Calu3 (cell line): ENCODE results near the gene CNDP2. TPM values are rescaled to one million over a fixed set of nuclear protein-coding genes. Genes with fewer than 3 reads are reported as not detected.

ENCODE experiments used
- BruUV-seq: library from RNA; stranded (reverse); fragments of 400-500 nt; replicated peaks from 2 replicates; lab custom pipeline; 2021; lab: Mats Ljungman, UMichigan
- CTCF ChIA-PET: fragments of 300-600 bp; sonication (Branson Sonifier 250); formaldehyde crosslinking; loops from one replicate; lab custom pipeline; 2022; ENCODE audit warnings: antibody characterized with exemption; lab: Charles Lee
- DNase-seq: peaks from one replicate; pipeline ENCODE4 v3.0.0; 2022
- H3K27ac Mint-ChIP-seq: one replicate; pipeline ENCODE4 v1.8.0; 2022; ENCODE audit warnings: mixed read lengths; ENCODE audit not compliant: unreplicated experiment
- H3K27me3 Mint-ChIP-seq: one replicate; pipeline ENCODE4 v1.8.0; 2022; ENCODE audit warnings: mixed read lengths; ENCODE audit not compliant: unreplicated experiment
- H3K36me3 Mint-ChIP-seq: one replicate; pipeline ENCODE4 v1.8.0; 2022; ENCODE audit warnings: mild to moderate bottlenecking, moderate library complexity, mixed read lengths; ENCODE audit not compliant: insufficient read depth, unreplicated experiment
- H3K4me1 Mint-ChIP-seq: one replicate; pipeline ENCODE4 v1.8.0; 2022; ENCODE audit warnings: mild to moderate bottlenecking, low read depth, mixed read lengths; ENCODE audit not compliant: unreplicated experiment
- H3K4me3 Mint-ChIP-seq: one replicate; pipeline ENCODE4 v1.8.0; 2022; ENCODE audit warnings: mild to moderate bottlenecking, low read depth, moderate library complexity, mixed read lengths; ENCODE audit not compliant: unreplicated experiment
- H3K9me3 Mint-ChIP-seq: one replicate; pipeline ENCODE4 v1.8.0; 2022; ENCODE audit warnings: low read depth, mixed read lengths; ENCODE audit not compliant: unreplicated experiment
- intact Hi-C: fragments of 100-400 bp; cut with micrococcal nuclease; formaldehyde crosslinking; loops from one replicate; pipeline ENCODE4 v1.10.0; 2022; ENCODE audit not compliant: unreplicated experiment
- total RNA-seq: library from RNA; stranded (reverse); gene quantifications from 2 replicates; pipeline ENCODE4 v1.2.3, GENCODE V29; 2022
- TF ChIP-seq, protein P1 (sequence below): fragments of 200-600 bp; IDR thresholded peaks from one replicate; pipeline ENCODE4 v1.8.0; 2022; ENCODE audit warnings: antibody characterized with exemption; ENCODE audit not compliant: unreplicated experiment

Gene CNDP2
- total RNA-seq, 1 experiment from 2014 or later: 279 TPM

- intact Hi-C loops: no loop called here
- Mint-ChIP-seq H3K27ac (no peak overlapping the region), H3K4me3 (no peak overlapping the region), H3K4me1 (no peaks in the 10 kb centered on the region), H3K9me3 (no peaks in the 10 kb centered on the region), H3K27me3 (peaks cover 42% of the 10 kb centered on the region), H3K36me3 (no peaks in the 10 kb centered on the region)
- no peak for DNase-seq
- no TSS peak for BruUV-seq
- TF ChIP-seq, protein P1, sequence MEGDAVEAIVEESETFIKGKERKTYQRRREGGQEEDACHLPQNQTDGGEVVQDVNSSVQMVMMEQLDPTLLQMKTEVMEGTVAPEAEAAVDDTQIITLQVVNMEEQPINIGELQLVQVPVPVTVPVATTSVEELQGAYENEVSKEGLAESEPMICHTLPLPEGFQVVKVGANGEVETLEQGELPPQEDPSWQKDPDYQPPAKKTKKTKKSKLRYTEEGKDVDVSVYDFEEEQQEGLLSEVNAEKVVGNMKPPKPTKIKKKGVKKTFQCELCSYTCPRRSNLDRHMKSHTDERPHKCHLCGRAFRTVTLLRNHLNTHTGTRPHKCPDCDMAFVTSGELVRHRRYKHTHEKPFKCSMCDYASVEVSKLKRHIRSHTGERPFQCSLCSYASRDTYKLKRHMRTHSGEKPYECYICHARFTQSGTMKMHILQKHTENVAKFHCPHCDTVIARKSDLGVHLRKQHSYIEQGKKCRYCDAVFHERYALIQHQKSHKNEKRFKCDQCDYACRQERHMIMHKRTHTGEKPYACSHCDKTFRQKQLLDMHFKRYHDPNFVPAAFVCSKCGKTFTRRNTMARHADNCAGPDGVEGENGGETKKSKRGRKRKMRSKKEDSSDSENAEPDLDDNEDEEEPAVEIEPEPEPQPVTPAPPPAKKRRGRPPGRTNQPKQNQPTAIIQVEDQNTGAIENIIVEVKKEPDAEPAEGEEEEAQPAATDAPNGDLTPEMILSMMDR: no peak
- CTCF ChIA-PET: no interaction called here
Measured at GRCh38 chr18:74533666-74534065, 37.5 kb downstream of the CNDP2 start.

GRCh38 chr18:74534150-74534969 lies 38.2 kb downstream of the CNDP2 start, which contains the start of gene CNDP1:
Gene CNDP1 (plus strand): TSS chr18:74534500. CDS start chr18:74534668, 168 bp downstream.
- BruUV-seq: no TSS peak
- intact Hi-C loops: no loop called here
- H3K27me3 Mint-ChIP-seq: peaks cover 46% of the 10 kb centered on the region
- H3K4me3 Mint-ChIP-seq: no peak within 1 kb of the TSS
- no peaks in the 10 kb centered on the region for H3K36me3 Mint-ChIP-seq
- DNase-seq: no peak
- TF ChIP-seq, protein P1: no peak
- no peaks in the 10 kb centered on the region for H3K4me1 Mint-ChIP-seq
- H3K27ac Mint-ChIP-seq: no peak within 1 kb of the TSS
- CTCF ChIA-PET: no interaction called here
- no peaks in the 10 kb centered on the region for H3K9me3 Mint-ChIP-seq

GRCh38 chr18:74534981-74535649 lies 39.0 kb downstream of the CNDP2 start:
- TF ChIP-seq, protein P1: no peak
- Mint-ChIP-seq H3K36me3 (no peaks in the 10 kb centered on the region), H3K9me3 (no peaks in the 10 kb centered on the region), H3K27ac (no peak overlapping the region), H3K27me3 (peaks cover 45% of the 10 kb centered on the region), H3K4me1 (no peaks in the 10 kb centered on the region), H3K4me3 (no peak overlapping the region)
- CTCF ChIA-PET: no interaction called here
- no peak for DNase-seq
- intact Hi-C loops: no loop called here
- no TSS peak for BruUV-seq

- Mint-ChIP-seq H3K9me3 (no peaks in the 10 kb centered on the region), H3K36me3 (no peaks in the 10 kb centered on the region), H3K4me1 (peaks cover 9% of the 10 kb centered on the region), H3K27me3 (peaks cover 10% of the 10 kb centered on the region), H3K4me3 (no peak overlapping the region), H3K27ac (no peak overlapping the region)
- intact Hi-C loops: no loop called here
- no TSS peak for BruUV-seq
- CTCF ChIA-PET: no interaction called here
- no peak for DNase-seq
- TF ChIP-seq, protein P1: no peak
Measured at GRCh38 chr18:74539289-74539688, 43.1 kb downstream of the CNDP2 start.
